Keratinocyte (primary cell): ENCODE measurements around the gene SHFL. TPM values are rescaled to one million over a fixed set of nuclear protein-coding genes. Genes with fewer than 3 reads are reported as not detected.

ENCODE experiments used
- DNase-seq: peaks from one replicate; pipeline ENCODE4 v3.0.0-alpha.2; 2011; ENCODE audit warnings: low read depth, missing footprints, low spot score
- FAIRE-seq: peaks from 2 replicates; lab custom pipeline; 2011; peaks lifted over from hg19 to GRCh38; lab: Jason Lieb, UNC
- H2AFZ ChIP-seq: 2 replicates; pipeline ENCODE4 v1.6.0; 2012; ENCODE audit warnings: low read length, control low read depth, inconsistent platforms; ENCODE audit not compliant: control insufficient read depth
- H3K27ac ChIP-seq: 2 replicates; pipeline ENCODE4 v1.5.1; 2011; ENCODE audit warnings: low read length; ENCODE audit not compliant: control insufficient read depth, insufficient read depth
- H3K27me3 ChIP-seq: 3 replicates; pipeline ENCODE4 v1.6.0; 2011; ENCODE audit warnings: low read length; ENCODE audit not compliant: control insufficient read depth, insufficient read depth; ENCODE audit errors: extremely low read depth
- H3K36me3 ChIP-seq, 2 experiments: 2 replicates in 1 of 2; 3 replicates in 1 of 2; pipeline ENCODE4 v1.5.1; 2011; ENCODE audit warnings: low read length in 2 of 2, mild to moderate bottlenecking in 1 of 2; ENCODE audit not compliant: control insufficient read depth in 2 of 2, insufficient read depth in 2 of 2; ENCODE audit errors: extremely low read depth in 1 of 2
- H3K4me1 ChIP-seq: 3 replicates; pipeline ENCODE4 v1.5.1; 2011; ENCODE audit warnings: low read length; ENCODE audit not compliant: control insufficient read depth, insufficient read depth; ENCODE audit errors: extremely low read depth
- H3K4me2 ChIP-seq: 3 replicates; pipeline ENCODE4 v1.6.0; 2011; ENCODE audit warnings: low read depth, low read length; ENCODE audit not compliant: control insufficient read depth, insufficient read depth; ENCODE audit errors: extremely low read depth
- H3K4me3 ChIP-seq, 3 experiments: fragments of 200-600 bp in 1 of 3; sonication (generic) in 1 of 3; 2 replicates in 2 of 3; 3 replicates in 1 of 3; pipeline ENCODE4 v1.5.1; 2011 to 2016; ENCODE audit warnings: low read length in 3 of 3, mild to moderate bottlenecking in 3 of 3, control low read depth in 2 of 3, inconsistent platforms in 1 of 3, low read depth in 1 of 3, mixed read lengths in 1 of 3, mixed run types in 1 of 3, moderate library complexity in 1 of 3; ENCODE audit not compliant: control insufficient read depth in 2 of 3, insufficient read depth in 2 of 3; ENCODE audit errors: extremely low read depth in 1 of 3
- H3K79me2 ChIP-seq: 2 replicates; pipeline ENCODE4 v1.6.0; 2012; ENCODE audit warnings: low read length; ENCODE audit not compliant: control insufficient read depth, insufficient read depth
- H3K9ac ChIP-seq: 3 replicates; pipeline ENCODE4 v1.6.0; 2011; ENCODE audit warnings: low read length; ENCODE audit not compliant: control insufficient read depth, insufficient read depth; ENCODE audit errors: extremely low read depth
- H3K9me1 ChIP-seq: 3 replicates; pipeline ENCODE4 v1.6.0; 2011; ENCODE audit warnings: low read length; ENCODE audit not compliant: control insufficient read depth, insufficient read depth; ENCODE audit errors: extremely low read depth
- H3K9me3 ChIP-seq: 2 replicates; pipeline ENCODE4 v1.5.1; 2012; ENCODE audit warnings: low read depth, low read length; ENCODE audit not compliant: control insufficient read depth
- H4K20me1 ChIP-seq: 3 replicates; pipeline ENCODE4 v1.6.0; 2011; ENCODE audit warnings: low read length; ENCODE audit not compliant: control insufficient read depth, insufficient read depth; ENCODE audit errors: extremely low read depth
- CTCF ChIP-seq, 3 experiments: IDR thresholded peaks in 1 of 3; conservative IDR thresholded peaks in 1 of 3; optimal IDR thresholded peaks in 1 of 3; 2 replicates in 2 of 3; 3 replicates in 1 of 3; pipeline versions ENCODE3 to v1.5.1; 2011; ENCODE audit warnings: low read length in 3 of 3, mild to moderate bottlenecking in 3 of 3, moderate library complexity in 2 of 3, control low read depth in 1 of 3, inconsistent platforms in 1 of 3; ENCODE audit not compliant: insufficient read depth in 2 of 3; ENCODE audit errors: extremely low read depth in 1 of 3
- EZH2 ChIP-seq: IDR thresholded peaks from one replicate; pipeline ENCODE4 v1.6.1; 2012; ENCODE audit warnings: inconsistent platforms, mild to moderate bottlenecking, low read length, moderate library complexity
- dilution Hi-C: fragments of 300-500 bp; cut with MboI; formaldehyde crosslinking; loops from one replicate; pipeline ENCODE4 v1.7.0; 2020; ENCODE audit warnings: low sequenced_read_pairs; ENCODE audit not compliant: extremely low pct_ligation_motif_present
- polyA plus RNA-seq, 5 experiments: library from polyadenylated mRNA; depleted of rRNA in 3 of 5; stranded (reverse) in 3 of 5; stranded (forward) in 1 of 5; unstranded in 1 of 5; fragments of >200 nt; gene quantifications; 1 replicate in 1 of 5; 2 replicates in 3 of 5; 3 replicates in 1 of 5; pipeline versions ENCODE4 v1.2.1 to v1.2.3, GENCODE V29; 2011 to 2012; ENCODE audit warnings: missing spikeins in 2 of 5, low read depth in 1 of 5, low replicate concordance in 1 of 5

The SHFL gene
- polyA plus RNA-seq, 1 donor (not counting 4 experiments of a cell fraction or from before 2014, with no cell fraction given): 36.4 TPM

GRCh38 chr19:10095622-10095947 is 9.5 kb downstream of the SHFL start:
- dilution Hi-C loops: loop anchor here (25.0 kb wide), 1 partner anchor 158 kb away; the partner anchor contains the start of gene OLFM2

GRCh38 chr19:10095948-10096614 is 10.0 kb downstream of the SHFL start:
- dilution Hi-C loops: loop anchor here (25.0 kb wide), 1 partner anchor 159 kb away; the partner anchor contains the start of gene OLFM2
- H3K27ac ChIP-seq: no peak overlapping the region
- TF ChIP-seq CTCF (optimal IDR thresholded peaks at IDR 0.05 in 1 of 3, IDR thresholded peaks at IDR 0.05 in 1 of 3, conservative IDR thresholded peaks at IDR 0.05 in 1 of 3; ENCODE audit: extremely low read depth in 1 of 3, insufficient read depth in 2 of 3, low read length in 3 of 3): no peak
- TF ChIP-seq EZH2: no peak
- H2AFZ ChIP-seq: peak overlapping the region; percentile 82
- no peaks in the 10 kb centered on the region for H3K9me3 ChIP-seq
- H3K4me2 ChIP-seq: peak overlapping the region; percentile 82
- FAIRE-seq (no peak), DNase-seq (peak; percentile 73)
- H3K9ac ChIP-seq: peak overlapping the region; percentile 44
- peaks cover 0 to 13% of the 10 kb centered on the region in 2 experiments for H3K36me3 ChIP-seq
- peak overlapping the region; percentile 36 to 57 (median 49) for H3K4me3 ChIP-seq
- H3K4me1 ChIP-seq: peaks cover 8% of the 10 kb centered on the region
- no peaks in the 10 kb centered on the region for H4K20me1 ChIP-seq
- no peaks in the 10 kb centered on the region for H3K9me1 ChIP-seq
- H3K27me3 ChIP-seq: no peaks in the 10 kb centered on the region
- H3K79me2 ChIP-seq: no peaks in the 10 kb centered on the region

More at GRCh38 chr19:10095622-10095947, 9.5 kb downstream of the SHFL start:
- DNase-seq: no peak
- no peak for FAIRE-seq
- Histone ChIP-seq H3K4me3 (peak overlapping the region; percentile 5 to 49 (median 42)), H3K9ac (no peak overlapping the region), H2AFZ (peak overlapping the region; percentile 53), H4K20me1 (no peaks in the 10 kb centered on the region), H3K27ac (no peak overlapping the region), H3K27me3 (no peaks in the 10 kb centered on the region), H3K36me3 (peaks cover 0 to 14% of the 10 kb centered on the region in 2 experiments), H3K79me2 (no peaks in the 10 kb centered on the region), H3K9me3 (no peaks in the 10 kb centered on the region), H3K4me2 (peak overlapping the region; percentile 62), H3K9me1 (no peaks in the 10 kb centered on the region), H3K4me1 (peaks cover 8% of the 10 kb centered on the region)
- TF ChIP-seq EZH2 (no peak), CTCF (optimal IDR thresholded peaks at IDR 0.05 in 1 of 3, IDR thresholded peaks at IDR 0.05 in 1 of 3, conservative IDR thresholded peaks at IDR 0.05 in 1 of 3; ENCODE audit: extremely low read depth in 1 of 3, insufficient read depth in 2 of 3, low read length in 3 of 3) (no peak)
